UCSD-AML1 (cell line): Measurements from ENCODE around the gene ZNF197.
"Not testable (repeated sequence)": the region's sequence is repeated elsewhere in the genome, so short reads cannot be mapped to it uniquely, and the experiment has no call there.

ENCODE experiments used
- DNase-seq: peaks from one replicate; lab custom pipeline; 2025; ENCODE audit not compliant: unreplicated experiment; lab: John Stamatoyannopoulos, UW

Gene ZNF197

GRCh38 chr3:44624749-44625480 is at the start of gene ZNF197:
ZNF197 (plus strand) TSS chr3:44625036; CDS start chr3:44629155, 4,119 bp downstream.
- peak; percentile 85 for DNase-seq

GRCh38 chr3:44576613-44577012 is 48.2 kb upstream of the ZNF197 start:
- no peak for DNase-seq

GRCh38 chr3:44577354-44577952 is 47.4 kb upstream of the ZNF197 start:
- DNase-seq: not testable (repeated sequence)

- not testable (repeated sequence) for DNase-seq
Measured at GRCh38 chr3:44578316-44578715, 46.5 kb upstream of the ZNF197 start.

- not testable (repeated sequence) for DNase-seq
Measured at GRCh38 chr3:44578924-44579515, 45.8 kb upstream of the ZNF197 start.

- not testable (repeated sequence) for DNase-seq
Measured at GRCh38 chr3:44579749-44580148, 45.1 kb upstream of the ZNF197 start.

- DNase-seq: not testable (repeated sequence)
Measured at GRCh38 chr3:44580971-44581370, 43.9 kb upstream of the ZNF197 start.

- DNase-seq: no peak
Measured at GRCh38 chr3:44584646-44585501, 40.0 kb upstream of the ZNF197 start, which contains the start of gene ZNF660. ZNF660 (plus strand) TSS chr3:44584964; CDS start chr3:44594194, 9,230 bp downstream.

- no peak for DNase-seq
Measured at GRCh38 chr3:44596621-44597020, 28.2 kb upstream of the ZNF197 start.

- no peak for DNase-seq
Measured at GRCh38 chr3:44601749-44602148, 23.1 kb upstream of the ZNF197 start.

- no peak for DNase-seq
Measured at GRCh38 chr3:44612678-44613077, 12.2 kb upstream of the ZNF197 start.

GRCh38 chr3:44628716-44629115 is 3.9 kb downstream of the ZNF197 start:
- DNase-seq: no peak

- no peak for DNase-seq
Measured at GRCh38 chr3:44632193-44632592, 7.4 kb downstream of the ZNF197 start.

GRCh38 chr3:44642337-44642736 is 17.5 kb downstream of the ZNF197 start:
- DNase-seq: no peak

GRCh38 chr3:44643024-44643423 is 18.2 kb downstream of the ZNF197 start:
- no peak for DNase-seq

GRCh38 chr3:44647771-44648170 is 22.9 kb downstream of the ZNF197 start:
- no peak for DNase-seq

GRCh38 chr3:44648564-44649229 is 23.9 kb downstream of the ZNF197 start, which contains the start of gene ZNF35:
ZNF35 (plus strand) TSS chr3:44648732; CDS start chr3:44651068, 2,336 bp downstream.
- peak; percentile 77 for DNase-seq

GRCh38 chr3:44649709-44650108 is 24.9 kb downstream of the ZNF197 start:
- no peak for DNase-seq

GRCh38 chr3:44654039-44654438 is 29.2 kb downstream of the ZNF197 start:
- no peak for DNase-seq

GRCh38 chr3:44659015-44659414 is 34.2 kb downstream of the ZNF197 start:
- no peak for DNase-seq
